Activated effector memory CD4-positive, alpha-beta T cell treated with Interleukin-2 at 50 U/mL for 16 hours (primary cell): Measurements from ENCODE around the gene ZP4.
"Not testable (repeated sequence)": the region's sequence is repeated elsewhere in the genome, so short reads cannot be mapped to it uniquely, and the experiment has no call there.

ENCODE experiments used
- DNase-seq: peaks from one replicate; pipeline ENCODE4 v3.0.0-alpha.2; 2020

Gene ZP4

DNA sequence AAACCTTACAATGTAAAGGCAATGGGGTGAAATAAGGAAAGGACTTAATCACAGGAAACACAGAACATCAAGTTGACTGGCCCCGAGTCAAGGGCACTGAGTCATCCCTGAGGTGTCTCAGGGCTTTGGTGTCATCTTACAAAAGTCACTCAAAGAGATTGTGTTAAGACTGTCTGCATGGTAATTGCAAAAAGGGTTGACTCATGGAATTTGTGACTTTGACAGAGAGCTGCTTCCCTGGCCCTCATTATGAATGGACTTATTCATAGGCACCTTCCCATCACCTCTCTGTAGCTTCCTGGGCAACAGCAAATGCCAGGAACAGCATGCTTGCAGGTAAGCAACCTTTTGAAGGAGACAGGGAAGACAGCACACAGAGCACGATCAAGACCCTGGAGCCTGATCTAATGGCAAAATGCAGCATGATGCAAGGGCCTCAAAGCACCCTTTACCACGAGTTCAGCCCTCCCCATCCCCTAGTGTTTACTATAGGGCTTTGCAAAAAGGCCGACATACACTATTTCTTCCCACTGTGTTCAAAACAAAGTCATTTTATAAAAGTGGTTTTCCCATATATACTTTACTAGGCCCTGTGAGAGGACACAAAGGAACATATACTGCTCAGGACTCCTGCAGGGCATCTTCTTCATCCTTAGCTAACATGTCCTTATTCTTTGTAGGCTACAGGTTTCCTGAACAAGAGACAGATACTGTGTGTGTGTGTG is 17.1 kb downstream of the ZP4 start:
- no peak for DNase-seq

DNA sequence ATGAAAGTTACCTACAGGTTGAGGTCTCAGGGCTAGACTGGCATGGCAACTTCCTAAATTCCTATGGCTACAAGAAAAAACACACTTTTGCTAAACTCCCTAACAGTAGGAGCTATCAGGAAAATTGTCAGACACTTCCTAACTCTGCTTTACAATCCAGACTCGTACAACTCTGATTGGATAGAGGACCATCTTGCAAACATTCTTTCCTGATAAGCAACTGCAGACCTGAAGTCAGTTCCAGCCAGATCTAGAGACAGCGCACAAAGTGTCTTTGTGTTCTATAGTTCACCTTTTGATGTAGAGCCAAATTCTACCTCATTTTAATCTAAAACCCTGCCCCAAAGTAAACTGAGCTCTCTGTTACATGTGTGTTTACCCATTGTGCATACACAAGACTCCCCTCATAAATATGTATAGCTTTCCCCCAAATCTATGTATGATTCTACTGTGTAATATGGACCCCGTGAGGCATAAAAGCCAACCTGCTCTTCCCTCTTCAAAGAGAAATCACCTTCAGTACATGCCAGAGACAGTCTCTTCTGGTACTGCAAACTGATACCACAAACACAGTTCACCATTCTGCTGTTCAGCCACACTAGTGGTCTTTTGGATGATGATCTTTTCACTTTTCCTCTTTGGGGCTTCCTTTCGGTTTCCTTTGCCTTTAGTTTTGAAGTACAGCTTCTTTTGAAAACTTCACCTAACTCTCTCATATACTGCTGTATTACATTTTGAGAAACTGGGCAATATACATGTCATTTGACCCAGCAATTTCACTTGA is 21.7 kb downstream of the ZP4 start:
- DNase-seq = no peak

DNA sequence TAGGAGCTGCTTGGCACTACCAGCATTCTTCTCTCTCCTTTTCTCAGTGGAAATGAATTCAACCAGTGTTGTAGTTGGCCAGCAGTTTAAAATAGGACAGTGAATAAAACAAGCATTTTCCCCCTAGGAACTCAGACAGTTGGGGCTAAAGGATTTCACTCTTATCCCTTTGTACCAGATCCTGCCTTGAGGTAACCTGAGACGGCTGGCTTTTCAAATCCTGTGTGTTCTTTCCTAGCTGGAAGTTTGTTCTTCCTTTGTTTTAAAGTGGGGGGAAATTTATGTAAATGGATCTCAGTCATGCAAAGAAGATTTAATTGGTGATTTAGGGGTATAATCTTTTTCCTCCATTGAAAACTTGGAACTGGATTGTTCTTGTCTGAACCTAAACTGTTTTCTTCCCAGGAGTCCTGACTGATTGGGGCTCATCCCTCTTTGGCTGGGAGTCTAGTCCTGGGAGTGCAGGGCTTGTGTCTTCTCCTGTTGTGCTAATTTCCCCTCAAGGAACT is 23.3 kb downstream of the ZP4 start:
- DNase-seq = no peak

DNA sequence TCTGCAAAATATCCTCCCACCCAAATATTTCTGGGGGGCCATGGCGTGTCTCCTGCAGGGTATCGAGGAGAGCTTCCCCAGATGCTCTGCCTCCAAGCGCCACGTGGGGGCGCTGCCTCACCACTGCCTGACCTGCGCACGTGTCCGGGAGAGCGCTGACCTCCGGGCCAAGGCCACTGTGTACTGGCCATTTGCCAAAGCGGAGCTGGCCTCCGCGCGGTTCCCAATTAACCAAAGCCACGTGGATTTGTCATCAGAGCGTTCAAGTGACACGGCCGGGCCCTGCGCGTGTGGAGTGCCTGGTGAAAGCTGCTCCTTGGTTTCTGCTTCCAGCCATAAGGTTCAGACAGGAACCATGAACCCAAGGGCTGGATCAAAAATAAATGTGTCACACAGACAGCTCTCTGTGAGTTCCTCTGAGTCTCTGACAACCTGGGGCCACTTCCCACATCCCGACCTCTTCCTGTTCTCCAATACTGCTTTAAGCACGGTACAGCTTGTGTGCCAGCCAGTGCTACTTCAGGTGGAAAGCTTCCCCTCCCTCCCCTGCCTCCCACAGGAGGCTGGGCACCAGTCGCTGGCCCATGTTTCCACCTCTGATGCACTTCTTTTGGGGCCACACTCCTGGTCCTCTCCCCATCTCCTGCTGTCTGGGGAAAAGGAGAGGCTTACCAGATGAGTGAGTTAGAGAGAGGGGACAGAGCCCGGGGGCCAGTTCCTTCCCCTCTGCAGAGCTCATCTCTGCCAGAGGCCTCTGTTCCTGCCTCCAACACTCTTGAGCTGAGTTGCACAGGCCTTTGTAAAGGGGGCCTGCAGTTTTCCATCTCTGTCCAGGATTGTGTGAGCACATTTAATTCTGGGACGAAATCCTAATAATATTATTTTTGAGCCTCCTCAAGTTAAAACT is 26.1 kb downstream of the ZP4 start:
- DNase-seq = no peak

DNA sequence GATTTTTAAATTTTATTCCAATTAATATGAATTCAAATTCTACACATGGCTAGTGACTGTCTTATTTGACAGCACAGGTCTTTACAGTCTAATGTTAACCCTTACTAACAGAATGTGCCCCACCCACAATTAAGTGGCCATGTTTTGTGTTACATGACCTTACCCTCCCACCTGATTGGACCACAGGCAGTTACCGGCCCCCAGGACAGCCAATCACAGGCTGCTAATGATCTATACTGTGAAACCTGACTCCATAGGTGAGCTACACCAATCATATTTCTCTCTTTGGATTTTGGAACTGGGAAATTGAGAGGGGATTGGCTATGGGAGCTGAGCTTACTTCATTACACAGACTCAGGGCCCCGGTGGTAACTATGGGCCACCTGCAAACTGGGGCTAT is 27.5 kb downstream of the ZP4 start:
- DNase-seq = no peak

DNA sequence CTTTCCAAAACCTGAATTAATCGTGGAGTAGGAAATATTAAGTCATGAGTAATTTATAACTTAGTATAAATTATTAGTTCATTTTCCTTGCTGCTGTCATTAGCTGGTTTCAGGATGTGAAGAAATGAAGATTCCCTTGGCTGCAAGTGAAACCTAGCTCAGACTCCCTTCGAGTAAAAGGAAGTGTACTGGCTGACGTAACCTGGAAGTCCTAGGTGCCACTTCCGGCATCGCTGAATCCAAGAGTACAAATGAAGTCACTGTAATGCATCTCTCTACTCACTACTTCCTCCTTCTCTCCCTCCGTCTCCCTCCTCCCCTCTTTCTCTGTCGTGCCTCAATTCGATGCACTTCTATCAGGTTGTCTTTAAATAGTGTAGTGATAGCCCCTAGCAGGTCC is 28.8 kb downstream of the ZP4 start:
- no peak for DNase-seq

DNA sequence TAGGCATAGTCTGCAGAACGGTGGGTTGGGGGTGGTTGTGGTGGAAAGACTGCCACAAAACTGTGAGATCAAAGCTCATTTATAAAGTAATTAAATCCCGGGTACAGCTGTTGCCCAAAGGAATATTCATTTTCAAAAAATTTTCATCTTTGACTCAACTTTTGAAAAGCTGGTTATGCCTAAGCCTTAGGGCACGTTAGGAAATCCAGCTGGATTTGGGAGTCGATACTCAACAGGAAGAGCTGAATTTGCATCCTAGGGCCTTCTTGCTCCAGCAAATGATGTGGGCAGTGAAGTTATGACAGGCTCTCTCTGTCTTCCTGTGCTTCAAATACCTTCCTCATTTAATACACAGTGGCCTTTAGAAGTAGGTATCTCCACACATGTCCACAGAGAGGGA is 31.7 kb downstream of the ZP4 start:
- no peak for DNase-seq

DNA sequence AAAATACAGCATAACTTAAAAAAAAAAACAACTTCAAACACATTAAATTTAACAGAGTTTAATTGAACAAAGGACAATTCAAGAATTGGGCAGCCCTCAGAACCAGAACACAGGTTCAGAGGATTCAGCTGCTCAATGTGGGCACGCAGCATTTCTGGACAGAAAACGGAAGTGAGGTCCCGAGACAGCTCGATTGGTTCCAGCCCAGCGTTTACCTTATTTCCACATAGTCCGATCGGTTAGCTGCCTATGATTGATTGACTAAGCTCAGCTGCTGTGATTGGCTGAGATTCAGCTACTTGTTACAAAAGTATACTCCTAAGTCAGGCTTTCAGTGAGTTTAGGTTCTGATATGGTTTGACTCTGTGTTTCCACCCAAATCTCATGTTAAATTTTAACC is 33.3 kb downstream of the ZP4 start:
- no peak for DNase-seq

DNA sequence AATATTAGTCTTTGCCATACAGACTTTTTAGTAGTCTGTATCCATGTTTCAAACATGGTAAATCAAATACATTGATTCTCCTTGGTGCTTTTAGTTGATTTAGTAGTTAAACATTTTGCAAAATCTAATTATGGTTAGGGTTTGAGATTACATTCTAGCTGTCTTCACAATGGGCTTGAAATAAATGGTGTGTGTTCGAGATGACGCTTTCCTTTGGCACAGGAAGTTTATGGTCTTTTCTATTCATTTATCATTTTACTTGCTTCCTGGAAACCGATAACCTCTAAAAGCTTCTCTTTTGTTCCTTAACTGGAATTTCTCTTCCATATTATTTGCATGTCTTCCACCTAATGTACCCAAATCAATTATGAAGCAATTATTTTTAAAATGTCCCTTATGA is 38.4 kb downstream of the ZP4 start:
- no peak for DNase-seq

DNA sequence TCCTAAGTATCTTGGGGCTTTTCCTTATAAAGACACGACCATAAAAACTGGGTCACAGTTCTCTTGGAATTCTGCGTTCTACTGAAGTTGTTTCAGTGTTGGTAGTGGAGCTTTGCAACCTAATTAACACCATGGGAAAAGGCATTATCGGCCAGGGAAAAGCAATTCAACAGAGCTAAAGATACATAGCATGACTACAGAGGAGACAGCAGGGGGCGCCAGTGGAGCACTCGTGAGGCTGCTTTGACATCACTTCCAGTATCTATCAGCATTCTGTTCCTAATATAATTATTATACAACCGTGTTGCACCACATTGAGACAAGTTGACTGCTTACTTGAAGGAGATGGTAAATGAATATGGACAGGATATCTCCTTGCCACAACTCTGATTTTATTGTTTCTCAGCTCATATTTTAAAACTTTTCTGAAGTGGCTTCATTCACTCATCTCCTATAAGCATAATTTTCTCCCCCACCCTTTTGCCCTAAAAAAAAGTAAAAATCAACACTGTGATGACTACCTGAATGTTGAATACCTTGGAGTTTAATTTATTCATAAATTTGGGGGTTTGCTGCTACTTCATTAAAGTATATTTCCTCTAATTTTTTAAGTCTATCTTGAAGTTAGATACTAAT is 39.4 kb downstream of the ZP4 start:
- DNase-seq = no peak

DNA sequence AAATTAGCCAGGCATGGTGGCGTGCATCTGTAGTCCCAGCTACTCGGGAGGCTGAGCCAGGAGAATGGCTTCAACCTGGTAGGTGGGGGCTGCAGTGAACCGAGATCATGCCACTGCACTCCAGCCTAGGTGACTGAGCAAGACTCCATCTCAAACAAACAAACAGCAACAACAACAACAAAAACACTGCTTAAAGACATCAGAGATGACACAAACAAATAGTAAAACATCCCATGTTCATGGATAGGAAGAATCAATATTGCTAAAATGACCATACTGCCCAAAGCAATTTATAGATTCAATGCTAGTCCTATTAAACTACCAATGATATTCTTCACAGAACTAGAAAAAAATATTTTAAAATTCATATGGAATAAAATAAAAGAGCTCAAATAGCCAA is 47.2 kb downstream of the ZP4 start:
- DNase-seq = not testable (repeated sequence)

DNA sequence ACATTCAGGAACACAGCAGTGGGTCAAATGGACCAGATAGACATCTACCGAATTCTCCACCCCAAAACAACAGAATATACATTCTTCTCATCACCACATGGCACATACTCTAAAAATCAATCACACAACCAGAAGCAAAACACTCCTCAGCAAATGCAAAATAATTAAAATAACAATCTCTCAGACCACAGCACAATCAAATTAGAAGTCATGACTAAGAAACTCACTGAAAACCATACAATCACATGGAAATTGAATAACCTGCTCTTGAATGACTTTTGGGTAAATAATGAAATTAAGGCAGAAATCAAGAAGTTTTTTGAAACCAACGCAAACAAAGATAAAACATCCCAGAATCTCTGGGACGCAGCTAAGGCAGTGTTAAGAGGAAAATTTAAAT is 49.2 kb downstream of the ZP4 start:
- DNase-seq = no peak

DNA sequence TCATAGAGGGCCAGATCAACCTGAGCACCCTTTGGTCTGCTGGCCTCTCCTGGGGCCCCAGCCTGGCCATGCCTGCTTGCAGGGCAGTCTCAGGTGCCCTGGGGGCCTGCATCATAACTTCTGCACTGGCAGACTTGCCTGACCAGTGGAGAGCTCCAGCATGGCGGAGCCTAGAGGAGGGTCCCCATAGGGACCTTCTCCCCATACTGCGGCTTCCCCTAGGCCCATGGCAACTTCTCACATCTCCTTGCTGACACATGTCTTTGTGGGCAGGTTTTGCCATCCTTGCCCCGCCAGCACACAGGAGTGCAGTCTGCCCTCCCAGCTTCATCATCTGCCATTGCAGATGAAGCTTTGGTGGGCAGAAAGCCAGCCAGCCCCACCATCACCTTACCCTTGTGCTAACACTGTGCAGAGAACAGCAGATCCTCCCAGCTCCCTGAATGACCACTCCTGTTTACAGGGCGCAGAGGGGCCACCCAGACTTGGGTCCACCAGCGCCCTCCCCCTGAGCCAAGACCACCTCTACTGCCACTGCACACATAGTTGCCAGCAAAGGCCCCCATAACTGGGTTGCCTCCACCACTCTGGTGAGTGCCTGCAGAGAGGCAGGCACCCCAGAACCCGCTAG is 51.7 kb downstream of the ZP4 start:
- DNase-seq = no peak

DNA sequence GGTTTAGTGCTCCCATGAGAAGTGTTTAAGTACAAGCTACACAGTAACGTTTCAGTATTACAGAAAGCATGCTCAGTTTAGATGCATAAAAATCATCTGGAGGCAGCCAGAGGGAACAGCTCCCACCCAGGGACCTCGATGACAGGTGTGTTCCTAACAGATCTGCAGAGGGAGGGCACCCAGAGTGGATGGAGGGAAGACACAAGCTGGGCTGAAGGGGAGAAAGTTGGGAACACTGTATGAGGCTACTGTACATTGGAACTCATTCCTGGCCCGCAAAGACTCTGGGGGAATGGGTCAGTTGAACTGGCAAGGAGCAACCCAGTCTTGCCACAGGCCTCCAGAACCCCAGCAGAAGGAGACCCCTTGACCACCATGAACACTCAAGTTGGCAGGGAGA is 52.4 kb downstream of the ZP4 start:
- DNase-seq = no peak

DNA sequence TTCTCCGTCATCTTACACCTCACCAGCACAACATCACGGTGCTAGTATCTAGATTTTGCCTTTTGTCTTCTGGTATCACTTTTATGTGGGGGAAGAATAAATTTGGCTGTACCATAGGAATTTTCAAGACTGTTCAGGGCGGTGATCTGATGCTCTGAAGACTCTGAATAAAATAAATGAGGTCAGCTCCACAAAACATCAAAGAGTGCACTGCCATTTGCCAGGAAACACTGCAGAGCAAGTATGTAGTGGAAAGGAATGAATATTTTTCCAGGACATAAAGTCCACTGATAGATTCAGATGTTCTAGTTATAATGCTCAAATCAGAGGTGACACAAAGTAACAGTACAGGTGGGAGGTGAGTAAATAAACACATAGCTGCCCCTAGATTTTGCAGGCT is 56.3 kb downstream of the ZP4 start:
- no peak for DNase-seq

DNA sequence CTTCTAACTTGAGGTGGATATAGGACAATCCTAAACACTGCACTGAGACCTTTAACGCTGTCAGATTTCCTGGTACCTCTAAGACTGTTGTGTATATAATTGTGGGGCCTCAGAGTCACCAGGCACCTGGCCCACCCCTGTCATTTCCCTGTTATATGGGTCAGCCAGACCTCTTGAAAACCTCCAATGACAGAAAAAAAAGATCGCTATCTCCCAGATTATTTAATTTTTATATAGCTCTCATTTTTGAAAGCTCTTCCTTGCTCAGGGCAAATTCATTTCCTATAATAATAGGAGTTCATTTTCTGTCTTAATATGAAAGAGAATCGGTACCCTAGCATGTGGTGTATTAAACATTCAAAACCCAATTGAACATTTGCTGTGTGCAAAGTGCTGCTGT is 56.7 kb downstream of the ZP4 start:
- DNase-seq = no peak

DNA sequence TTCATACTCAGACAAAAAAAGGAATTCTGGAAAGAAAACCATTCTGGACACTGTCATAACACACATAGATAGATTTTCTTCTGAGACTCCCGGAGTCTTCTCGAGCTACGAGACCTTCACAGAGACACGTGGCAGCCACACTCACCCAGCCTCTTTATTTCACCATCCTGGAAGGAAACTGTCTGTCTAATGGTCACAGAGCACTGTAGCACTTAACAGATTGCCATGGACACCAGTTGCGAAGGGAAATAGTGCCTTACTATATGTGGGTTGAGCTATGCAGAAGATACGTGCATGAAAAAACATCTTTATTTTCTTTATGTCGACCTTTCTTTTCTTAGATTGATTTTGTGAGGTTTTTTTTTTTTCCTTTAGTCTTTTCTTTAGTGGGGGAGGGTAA is 57.9 kb downstream of the ZP4 start:
- no peak for DNase-seq
